GM19239 (cell line): Measurements from ENCODE around the gene IL1RL2.

Source experiments
- DNase-seq: peaks from one replicate; pipeline ENCODE4 v3.0.0; 2011; ENCODE audit warnings: low spot score; ENCODE audit not compliant: insufficient read length
- FAIRE-seq: peaks from 2 replicates; lab custom pipeline; 2011; peaks lifted over from hg19 to GRCh38; lab: Jason Lieb, UNC

Gene IL1RL2

DNA sequence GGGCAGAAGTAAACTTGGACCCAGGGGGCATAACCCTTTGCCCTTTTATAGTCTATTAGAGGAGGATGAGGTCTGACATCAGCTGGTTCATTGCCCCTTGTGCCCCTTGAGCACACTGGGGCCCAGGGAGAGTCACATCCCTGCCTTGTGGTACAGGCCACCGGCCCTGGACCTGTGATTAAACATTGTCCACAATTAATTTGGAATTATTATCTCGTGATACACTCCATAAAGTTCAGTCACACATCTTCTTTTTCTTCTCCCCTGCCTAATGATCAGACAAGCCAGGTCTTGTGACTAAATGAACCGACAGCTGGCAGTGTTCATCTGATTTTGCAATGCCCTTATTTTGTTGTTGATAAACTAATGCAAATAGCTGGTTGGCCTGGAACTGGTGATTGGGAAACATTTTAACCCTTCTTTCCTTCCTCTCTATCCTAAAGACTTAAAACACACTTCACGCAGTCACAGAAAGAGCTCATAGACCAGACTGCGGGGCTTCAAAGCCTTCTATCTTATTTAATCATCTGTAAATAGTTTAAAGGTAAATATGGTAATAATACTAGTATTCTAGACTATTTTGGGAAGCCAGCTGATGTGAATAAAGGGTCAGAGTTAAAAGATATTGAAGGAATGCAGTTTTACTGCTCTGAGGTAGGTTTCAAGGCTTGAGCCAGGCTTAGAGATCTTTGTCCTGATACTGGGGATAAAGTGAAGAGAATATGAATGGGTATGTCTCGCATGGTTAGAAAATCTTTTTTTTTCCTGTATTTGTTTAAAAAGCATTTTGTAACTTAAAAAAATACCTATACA lies 30.9 kb upstream of the IL1RL2 start:
- DNase-seq = no peak
- FAIRE-seq = no peak

DNA sequence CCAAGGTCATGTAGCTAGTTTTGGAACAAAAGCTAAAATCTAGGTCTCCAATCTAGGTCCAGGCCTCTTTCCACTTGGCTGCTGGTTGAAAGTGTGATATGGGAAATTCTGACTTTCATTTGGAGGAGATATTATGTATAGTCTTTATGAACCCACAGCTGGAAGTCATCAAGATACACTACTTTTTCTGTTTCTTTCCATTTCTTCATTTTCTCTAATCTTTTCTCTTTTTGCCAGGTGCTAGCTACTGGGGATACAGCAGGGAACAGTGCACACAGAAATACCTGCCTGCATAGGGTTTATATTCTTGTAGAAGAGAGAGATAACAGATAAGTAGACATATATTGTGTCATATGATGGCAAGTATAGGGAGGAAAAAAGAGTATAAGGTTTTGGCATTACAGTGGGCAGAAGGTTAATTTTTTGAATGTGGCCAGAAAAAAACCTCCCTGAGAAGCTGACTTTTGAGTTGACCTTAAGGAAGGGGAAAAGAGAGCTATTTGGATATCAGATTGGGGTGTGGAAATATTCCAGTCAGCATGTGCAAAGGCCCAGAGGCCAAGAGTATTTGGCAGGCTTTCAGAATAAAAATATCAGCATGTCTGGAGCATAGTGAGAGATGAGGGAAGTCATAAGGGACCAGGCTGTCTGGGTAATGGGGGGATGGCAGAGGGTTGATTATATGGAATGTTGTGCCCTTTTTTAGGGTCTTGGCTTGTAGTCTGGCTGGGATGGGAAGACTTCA lies 28.6 kb upstream of the IL1RL2 start:
- FAIRE-seq (no peak), DNase-seq (no peak)

DNA sequence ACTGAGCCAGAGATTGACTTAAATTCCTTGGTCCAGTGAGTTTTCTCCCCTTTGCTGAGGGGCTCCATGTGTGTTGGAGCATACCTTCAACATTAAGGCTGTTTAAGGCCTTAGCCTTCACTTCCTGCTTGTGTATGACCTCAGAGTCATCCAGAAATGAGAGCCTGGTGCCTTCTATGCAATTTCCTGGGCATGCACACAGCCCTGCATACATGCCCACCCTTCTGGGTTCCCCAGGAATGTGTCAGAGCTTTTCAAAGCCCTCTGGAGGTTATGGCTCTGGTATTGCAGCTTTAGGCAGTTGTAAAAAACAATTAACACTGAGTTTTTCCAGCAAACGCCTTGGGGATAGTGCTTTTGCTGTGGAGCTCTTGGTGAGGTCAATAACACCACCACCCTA lies 27.5 kb upstream of the IL1RL2 start:
- FAIRE-seq (no peak), DNase-seq (no peak)

DNA sequence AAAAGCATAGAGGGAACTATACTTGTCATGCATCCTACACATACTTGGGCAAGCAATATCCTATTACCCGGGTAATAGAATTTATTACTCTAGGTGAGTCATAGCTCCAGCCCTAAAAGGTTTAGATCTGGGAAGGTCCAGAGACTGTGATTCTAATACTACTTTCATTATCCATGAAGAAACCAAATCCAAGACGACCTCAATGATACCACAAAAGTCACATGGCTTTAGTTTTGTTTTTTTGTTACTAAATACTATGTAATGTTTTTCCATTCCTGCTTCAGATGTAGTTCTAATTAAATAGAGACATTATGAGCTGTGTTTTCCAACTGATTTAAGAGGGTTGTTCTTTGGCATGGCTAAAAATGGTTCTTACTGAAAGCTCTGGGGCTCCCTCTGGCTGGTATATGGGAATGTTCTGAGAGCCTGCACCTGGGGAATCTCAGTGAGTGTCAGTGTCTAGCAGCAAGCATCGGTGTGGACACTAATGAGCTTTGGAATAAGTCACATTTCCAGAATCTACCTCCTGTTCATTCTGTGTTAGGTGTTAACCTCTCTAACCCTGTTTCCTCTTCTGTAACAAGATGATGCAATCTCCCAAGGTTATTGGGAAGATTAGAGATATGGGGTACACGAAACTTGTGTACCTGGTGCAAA lies 20.5 kb upstream of the IL1RL2 start:
- no peak for FAIRE-seq
- no peak for DNase-seq

DNA sequence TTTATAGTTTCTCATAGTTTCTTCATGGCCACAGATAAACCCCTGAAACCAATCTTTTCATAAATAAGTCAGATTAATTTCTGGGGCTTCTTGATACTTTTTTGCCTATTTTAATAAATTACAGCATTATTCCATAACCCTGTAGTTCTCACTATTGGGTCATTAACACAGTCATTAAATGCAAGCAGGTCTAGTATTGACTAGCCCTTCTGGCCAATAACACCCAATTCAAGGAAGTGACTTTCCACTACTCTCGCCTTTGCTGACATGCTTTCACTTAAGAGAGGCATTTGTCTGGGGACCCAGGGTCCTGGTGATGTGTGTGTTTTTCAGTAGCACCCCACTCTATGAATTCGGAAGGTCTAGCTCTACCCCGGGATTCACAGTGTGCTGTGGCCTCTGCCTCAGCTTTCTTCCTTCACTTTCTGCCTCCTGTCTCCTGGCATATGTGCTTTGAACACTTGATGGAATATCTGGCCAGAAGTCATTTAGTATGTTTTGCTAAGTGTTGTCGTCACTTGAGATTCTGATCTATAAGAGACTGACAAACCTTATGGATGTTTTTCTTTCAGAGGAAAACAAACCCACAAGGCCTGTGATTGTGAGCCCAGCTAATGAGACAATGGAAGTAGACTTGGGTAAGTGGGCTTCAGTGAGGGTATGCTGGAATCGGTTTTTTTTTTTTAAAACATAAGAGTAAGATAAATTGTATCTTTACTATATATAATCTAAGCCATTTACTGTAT lies 18.6 kb upstream of the IL1RL2 start:
- DNase-seq (no peak), FAIRE-seq (no peak)

DNA sequence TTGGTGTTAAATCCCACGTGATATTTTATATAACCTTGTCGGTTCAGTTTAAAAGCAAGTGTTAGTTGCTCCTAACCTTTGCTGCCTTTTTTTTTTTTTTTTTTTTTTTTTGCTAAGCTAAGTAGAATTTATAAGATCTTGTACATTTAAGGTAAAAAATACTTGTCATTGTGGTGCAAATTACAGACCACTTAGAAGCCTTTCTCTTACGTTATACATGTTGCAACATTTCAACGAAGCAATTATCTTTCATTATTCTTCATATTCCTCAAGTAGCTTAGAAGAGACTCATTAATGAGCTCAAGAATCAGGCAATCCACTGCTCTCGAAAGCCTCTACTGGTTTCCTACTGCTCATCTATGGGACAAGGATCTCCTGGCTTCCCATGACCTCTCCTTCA lies 14.9 kb upstream of the IL1RL2 start:
- FAIRE-seq = no peak
- no peak for DNase-seq

DNA sequence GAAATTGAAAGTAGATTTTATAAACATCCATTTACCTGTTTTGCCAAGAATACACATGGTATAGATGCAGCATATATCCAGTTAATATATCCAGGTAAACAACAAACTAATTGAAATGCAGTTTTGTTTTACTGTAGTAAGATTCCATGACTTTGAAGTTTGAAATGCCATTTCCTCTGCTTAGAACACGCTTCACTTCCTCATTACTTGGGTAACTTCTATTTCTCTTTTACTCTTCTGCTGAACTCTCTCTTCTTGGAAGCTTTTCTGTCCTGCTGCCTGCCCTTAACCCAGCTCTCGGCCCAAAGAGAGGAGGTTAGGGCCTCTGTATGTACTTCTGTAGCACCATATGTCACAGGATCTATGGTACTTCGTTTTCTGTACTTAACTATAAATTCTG lies 14.1 kb upstream of the IL1RL2 start:
- FAIRE-seq (no peak), DNase-seq (no peak)

DNA sequence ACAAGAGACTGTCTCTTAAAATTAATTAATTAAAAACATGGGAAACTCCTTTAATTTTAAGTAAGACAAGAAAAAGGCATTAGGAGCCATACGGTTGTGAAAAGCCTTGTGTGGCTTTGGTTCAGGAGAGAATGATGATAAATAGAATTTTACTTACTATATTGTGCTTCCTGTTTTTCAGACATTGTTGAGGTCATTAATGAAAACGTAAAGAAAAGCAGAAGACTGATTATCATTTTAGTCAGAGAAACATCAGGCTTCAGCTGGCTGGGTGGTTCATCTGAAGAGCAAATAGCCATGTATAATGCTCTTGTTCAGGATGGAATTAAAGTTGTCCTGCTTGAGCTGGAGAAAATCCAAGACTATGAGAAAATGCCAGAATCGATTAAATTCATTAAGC lies 10.7 kb upstream of the IL1RL2 start:
- DNase-seq = no peak
- no peak for FAIRE-seq

DNA sequence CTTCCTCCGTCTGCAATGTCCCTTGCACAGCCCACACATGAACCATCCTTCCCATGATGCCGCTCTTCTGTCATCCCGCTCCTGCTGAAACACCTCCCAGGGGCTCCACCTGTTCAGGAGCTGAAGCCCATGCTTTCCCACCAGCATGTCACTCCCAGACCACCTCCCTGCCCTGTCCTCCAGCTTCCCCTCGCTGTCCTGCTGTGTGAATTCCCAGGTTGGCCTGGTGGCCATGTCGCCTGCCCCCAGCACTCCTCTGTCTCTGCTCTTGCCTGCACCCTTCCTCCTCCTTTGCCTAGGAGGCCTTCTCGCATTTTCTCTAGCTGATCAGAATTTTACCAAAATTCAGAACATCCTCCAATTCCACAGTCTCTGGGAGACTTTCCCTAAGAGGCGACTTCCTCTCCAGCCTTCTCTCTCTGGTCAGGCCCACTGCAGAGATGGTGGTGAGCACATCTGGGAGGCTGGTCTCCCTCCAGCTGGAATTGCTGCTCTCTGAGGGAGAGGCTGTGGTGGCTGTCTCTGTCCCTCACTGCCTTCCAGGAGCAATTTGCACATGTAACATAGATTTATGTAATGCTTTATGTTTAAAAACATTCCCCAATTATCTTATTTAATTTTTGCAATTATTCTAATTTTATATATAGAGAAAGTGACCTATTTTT lies 8.9 kb upstream of the IL1RL2 start:
- FAIRE-seq (no peak), DNase-seq (no peak)

DNA sequence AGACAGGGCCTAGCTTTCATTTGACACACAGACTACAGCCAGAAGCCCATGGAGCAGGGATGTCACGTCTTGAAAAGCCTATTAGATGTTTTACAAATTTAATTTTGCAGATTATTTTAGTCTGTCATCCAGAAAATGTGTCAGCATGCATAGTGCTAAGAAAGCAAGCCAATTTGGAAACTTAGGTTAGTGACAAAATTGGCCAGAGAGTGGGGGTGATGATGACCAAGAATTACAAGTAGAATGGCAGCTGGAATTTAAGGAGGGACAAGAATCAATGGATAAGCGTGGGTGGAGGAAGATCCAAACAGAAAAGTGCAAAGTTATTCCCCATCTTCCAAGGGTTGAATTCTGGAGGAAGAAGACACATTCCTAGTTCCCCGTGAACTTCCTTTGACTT lies 7.8 kb upstream of the IL1RL2 start:
- DNase-seq (no peak), FAIRE-seq (no peak)

DNA sequence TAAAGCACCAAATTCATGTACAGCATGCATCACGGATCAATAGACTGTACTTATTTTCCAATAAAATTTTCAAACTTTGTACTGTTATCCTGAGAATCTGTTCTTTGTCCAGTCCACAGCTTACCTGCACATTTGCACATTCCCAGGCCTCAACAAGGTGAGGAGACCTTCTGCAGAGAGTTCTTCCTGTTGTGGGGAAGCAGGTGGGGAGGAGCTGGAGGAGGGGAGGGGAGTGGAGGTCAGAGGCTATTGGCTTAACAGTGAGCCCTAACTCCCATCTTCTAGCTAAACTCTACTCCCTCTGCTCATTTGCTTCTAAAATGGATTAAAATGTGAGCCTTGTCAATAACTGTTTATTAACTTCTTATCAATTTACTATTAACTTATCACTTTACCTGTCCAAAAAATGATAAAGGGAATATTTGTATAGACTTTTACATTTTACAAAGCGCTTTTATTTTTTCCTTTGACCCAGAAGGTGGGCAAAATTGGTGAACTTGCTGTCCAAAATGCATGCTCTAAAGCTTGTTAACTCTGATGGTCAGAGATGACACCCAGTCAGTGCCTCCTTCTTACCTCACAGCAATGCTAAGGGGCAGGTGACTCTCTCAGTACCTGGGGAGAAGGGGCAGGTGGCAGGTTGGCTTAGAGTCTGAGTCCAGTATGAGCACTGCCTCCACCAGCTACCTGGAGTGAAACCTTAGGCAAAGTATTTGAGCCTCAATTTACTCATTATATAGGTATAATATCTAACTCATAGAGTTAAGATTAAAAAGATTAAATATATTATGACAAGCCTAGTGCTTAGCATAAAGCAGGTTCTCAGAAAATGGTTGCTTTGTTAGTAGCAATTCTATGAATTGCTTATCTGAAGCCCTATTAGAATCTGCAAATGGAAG lies 6.8 kb upstream of the IL1RL2 start:
- no peak for FAIRE-seq
- no peak for DNase-seq

DNA sequence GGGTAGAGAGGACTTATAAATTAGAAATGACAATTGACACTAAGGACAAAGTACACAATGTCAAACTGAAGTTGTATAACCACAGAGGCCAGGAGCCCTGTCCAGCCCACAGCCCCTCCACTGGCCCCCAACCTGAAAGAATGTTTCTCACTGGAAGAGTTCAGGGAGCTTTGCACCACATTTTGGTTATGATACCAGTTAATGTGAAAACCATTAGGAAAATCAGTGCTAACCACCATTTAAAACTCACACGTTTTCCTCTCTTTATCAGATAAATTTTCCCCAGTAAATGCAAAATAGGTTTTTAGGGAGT lies 6.2 kb upstream of the IL1RL2 start:
- no peak for DNase-seq
- FAIRE-seq = no peak

DNA sequence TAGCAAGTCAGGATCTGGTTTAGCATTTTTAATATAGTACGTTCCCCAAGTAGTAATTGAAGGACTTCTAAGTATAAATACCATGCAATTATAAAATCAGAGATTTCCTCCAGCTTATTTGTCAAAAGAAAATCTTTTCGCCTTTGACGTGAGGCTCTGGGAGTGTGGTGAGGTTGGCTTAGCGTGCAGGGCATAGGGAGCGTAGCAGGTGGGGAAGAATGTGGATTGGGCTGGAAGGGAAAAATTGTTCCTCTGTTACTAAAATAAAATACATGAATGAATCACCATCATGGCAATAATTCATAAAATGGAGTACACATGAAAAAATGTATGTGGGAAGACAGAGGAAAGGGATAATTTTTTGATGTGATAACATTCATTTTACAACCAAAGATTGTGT lies 5.4 kb upstream of the IL1RL2 start:
- DNase-seq (no peak), FAIRE-seq (no peak)

DNA sequence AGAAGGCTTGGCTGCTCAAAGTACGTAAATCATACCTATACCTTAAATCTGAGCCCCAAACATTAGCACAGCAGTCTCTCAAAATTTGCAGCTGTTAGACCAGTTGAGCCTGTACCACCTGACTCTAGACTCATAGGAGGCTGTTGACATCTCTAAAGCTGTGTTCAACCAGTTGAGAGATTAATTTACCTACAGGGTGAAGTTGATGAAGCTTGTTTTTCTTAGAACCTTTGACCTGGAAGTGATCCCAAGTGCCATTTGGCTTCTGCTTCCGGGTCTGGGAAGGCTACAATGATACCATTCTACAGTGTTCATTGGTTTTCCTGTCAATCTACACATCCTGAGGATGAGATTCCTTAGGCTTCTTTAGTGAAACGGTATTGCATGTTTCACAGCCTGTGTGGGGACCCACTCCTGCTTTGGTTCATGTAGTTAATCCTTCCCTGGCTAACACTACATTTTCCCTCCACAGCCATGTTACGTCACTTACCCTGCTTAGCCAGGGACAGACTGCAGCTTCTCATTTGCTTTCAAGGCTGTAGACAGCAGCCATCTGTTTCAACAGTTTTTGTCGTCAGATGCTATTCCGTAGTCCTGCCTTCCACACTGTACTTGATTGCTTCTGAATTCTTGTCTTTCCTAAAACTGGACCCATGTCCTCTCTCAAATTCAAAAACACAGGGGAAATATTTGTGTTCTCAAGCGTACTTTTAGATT lies 4.7 kb upstream of the IL1RL2 start:
- no peak for FAIRE-seq
- no peak for DNase-seq

DNA sequence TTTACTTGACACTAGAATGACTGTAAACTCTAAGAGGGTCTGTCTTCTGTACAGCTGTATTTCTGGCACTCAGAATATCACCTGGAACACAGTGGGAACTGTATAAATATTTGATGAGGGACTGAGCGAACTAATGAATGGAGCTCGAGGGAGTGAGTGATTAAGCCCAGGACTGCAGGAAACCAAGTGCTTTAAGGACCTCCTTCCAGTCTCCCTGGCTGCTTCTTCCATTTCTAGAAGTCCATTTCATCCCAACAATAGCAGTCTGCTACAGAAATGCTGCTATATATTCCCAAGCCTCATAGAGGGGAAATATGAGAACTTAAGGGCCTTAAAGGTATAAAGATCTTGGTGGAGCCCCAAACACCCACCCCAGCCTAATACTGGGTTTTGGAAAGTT lies 2.8 kb upstream of the IL1RL2 start:
- FAIRE-seq = no peak

DNA sequence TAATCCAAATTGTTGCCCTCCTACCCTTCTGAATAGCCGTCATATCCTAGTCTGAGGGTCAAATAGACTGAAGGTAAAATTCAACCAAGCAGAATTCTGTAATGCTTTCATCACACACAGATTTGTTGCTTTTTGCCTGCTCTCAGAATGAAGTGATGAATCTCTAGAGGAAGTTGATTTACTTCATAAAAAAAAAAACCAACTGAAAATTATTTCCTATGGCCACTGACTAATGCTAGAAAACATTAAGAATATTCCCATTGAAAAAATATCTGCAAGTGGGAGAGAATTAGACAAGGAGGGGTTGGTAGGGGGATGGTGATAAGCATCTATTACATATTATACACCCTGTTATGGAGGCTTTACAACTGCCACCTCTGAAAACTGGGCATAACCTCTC lies 2.3 kb upstream of the IL1RL2 start:
- DNase-seq = no peak
- no peak for FAIRE-seq

More for the DNA sequence above, 2.8 kb upstream of the IL1RL2 start:
- DNase-seq = no peak

DNA sequence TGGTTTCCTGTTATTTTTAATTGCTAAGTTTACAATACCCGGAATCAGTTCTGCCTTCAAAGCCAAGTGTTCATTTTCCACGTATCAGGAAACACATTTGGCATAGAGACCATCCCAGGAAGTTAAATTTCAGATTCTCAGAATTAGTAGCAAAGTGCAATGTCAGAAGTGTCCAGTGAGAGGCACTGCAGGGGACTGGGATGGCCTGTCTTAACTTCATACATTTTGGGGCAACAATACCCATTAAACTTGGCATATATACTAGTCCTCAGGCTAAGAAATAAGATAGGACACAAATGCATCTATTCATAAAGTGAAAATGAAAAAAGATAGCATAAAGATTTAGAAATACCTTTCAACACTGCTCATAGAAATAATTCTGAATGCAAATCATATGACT lies 1.5 kb upstream of the IL1RL2 start:
- no peak for FAIRE-seq
- no peak for DNase-seq

DNA sequence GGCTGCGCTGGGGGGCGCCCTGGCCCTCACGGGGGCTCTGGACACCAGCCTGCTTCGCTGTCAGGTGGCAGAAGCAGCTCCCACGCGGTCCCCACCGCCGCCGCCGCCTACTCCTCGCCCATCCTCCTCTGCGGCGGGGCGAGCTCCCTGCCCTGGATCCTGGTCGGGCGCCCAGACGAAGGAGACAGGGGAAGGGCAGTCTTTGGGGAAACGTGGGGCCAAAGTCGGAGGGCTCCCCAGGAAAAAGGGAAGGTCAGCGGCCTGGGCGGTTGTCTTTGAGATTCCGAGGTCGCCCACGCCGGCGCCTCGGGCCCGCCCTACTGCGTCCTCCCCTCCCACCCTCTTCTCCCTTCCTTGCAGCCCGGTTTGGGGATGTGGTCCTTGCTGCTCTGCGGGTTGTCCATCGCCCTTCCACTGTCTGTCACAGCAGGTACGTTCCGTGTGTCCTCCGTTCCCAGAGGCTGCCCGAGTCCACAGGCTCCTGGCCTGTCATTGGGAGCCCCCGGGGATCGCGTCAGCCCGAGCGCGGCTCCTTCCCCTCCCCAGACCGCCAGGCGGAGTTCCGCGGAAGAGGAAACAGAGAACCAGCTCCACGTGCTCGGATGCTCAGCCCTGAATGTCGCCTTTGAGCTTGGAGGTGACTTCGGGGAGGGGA lies 800 bp downstream of the IL1RL2 start:
- FAIRE-seq (no peak), DNase-seq (no peak)
